Measurements from ENCODE around the gene RHOU.

- TF ChIP-seq CTCF (conservative IDR thresholded peaks at IDR 0.05 in 1 of 2, IDR thresholded peaks at IDR 0.05 in 1 of 2; ENCODE audit: low read depth in 1 of 2, low read length in 2 of 2): no peak
- TF ChIP-seq EZH2 (IDR thresholded peaks at IDR 0.05; ENCODE audit: low read length, missing control alignments): no peak
These were observed 20.5 kb downstream of the RHOU start for GRCh38 chr1:228755800-228756199.
